NB4 (cell line): Measurements from ENCODE around the gene ITGA1.

ENCODE experiments used
- POLR2A ChIP-seq: IDR thresholded peaks from 2 replicates; pipeline ENCODE4 v1.6.1; 2011; ENCODE audit warnings: mild to moderate bottlenecking; ENCODE audit not compliant: insufficient read length; ENCODE audit errors: extremely low read depth
- TF ChIP-seq, protein P1 (sequence below): IDR thresholded peaks from one replicate; pipeline ENCODE4 v1.5.1; 2012; ENCODE audit warnings: low read depth, low read length

GRCh38 chr5:52844885-52845284 is 57.2 kb downstream of the ITGA1 start:
- TF ChIP-seq, protein P1, sequence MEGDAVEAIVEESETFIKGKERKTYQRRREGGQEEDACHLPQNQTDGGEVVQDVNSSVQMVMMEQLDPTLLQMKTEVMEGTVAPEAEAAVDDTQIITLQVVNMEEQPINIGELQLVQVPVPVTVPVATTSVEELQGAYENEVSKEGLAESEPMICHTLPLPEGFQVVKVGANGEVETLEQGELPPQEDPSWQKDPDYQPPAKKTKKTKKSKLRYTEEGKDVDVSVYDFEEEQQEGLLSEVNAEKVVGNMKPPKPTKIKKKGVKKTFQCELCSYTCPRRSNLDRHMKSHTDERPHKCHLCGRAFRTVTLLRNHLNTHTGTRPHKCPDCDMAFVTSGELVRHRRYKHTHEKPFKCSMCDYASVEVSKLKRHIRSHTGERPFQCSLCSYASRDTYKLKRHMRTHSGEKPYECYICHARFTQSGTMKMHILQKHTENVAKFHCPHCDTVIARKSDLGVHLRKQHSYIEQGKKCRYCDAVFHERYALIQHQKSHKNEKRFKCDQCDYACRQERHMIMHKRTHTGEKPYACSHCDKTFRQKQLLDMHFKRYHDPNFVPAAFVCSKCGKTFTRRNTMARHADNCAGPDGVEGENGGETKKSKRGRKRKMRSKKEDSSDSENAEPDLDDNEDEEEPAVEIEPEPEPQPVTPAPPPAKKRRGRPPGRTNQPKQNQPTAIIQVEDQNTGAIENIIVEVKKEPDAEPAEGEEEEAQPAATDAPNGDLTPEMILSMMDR = no peak
- no peak for TF ChIP-seq POLR2A
